T-helper 2 cell treated with Interferon-gamma antibody and Interleukin-4, amounts not matched to agents 100 ng/mL and 5 ng/mL, for 36 hours (primary cell): Measurements from ENCODE around the gene MGRN1. TPM values are rescaled to one million over a fixed set of nuclear protein-coding genes. Genes with fewer than 3 reads are reported as not detected.

ENCODE experiments used
- intact Hi-C: fragments of 100-400 bp; cut with micrococcal nuclease; formaldehyde crosslinking; loops from one replicate; pipeline ENCODE4 v1.15.1; 2023
- total RNA-seq: library from RNA; stranded (reverse); gene quantifications from 2 replicates; pipeline ENCODE4 v1.2.3, GENCODE V29; 2022

MGRN1 gene
- 87.0 and 87.8 TPM in 2 replicates for total RNA-seq

GRCh38 chr16:4624015-4624826 lies at the start of gene MGRN1:
MGRN1 (plus strand) TSS chr16:4624826; CDS start chr16:4624961, 135 bp downstream.
- intact Hi-C loops: loop anchor here (1.0 to 2.0 kb wide), 6 partner anchors 8 to 223 kb away; partner anchors contain the start of genes ANKS3, DNAAF8, DNAJA3 and GLYR1

DNA sequence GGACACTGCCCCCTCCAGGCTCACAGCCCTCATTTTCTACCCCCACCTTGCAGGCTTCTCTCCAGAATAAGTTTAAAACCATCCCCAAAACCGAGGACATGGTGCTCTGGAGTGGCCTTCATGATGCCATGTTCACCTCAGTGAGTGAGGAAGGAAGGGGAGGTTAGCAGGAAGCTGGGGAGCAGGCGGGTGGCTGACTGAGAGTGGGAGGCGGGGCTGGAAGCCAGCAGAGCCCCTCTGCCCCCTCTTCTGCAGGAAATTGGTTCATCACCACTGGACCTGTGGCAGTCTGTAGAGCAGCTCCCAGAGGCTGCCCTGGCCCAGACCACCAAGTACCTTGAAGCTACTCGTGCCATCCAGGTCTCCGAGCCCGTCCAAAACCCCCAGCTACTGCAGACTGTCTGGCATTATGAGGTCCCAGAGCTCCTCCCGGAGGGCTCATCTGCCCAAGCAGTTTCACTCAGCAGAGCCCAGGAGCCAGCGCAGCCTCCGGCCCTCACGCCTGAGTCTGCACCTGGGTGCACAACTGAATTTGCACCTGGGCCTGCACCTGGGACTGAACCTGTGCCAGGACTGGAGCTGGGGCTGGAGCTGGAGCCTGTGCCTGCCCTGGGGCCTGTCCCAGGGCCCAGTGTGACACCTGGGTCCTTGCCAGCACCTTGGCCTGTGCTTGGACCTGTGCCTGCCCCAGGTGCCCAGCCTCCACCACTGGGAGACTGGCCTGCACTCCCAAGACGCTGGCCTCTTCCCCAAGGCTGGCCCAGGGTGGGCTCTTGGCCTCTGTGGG lies 49.5 kb upstream of the MGRN1 start:
- intact Hi-C loops: no loop called here

DNA sequence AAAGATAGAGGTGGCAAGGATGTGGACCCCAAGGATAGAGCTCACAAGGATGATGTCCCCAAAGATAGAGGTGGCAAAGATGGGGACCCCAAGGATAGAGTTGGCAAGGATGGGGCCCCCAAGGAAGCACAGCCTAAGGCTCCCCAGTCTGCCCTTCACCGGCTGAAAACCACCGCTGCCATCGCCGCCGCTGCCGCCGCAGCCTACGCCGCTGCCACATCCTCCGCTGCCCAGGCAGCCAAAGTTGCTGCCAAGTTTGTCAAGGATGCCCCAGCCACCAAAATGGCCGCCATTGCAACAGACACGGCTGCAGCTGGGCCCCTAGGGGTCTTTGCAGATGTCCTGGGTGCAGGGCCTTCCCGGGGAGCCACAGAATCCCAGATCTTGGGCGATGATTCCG lies 48.6 kb upstream of the MGRN1 start:
- intact Hi-C loops: no loop called here

GRCh38 chr16:4578961-4579530 lies 45.6 kb upstream of the MGRN1 start:
- intact Hi-C loops: no loop called here

DNA sequence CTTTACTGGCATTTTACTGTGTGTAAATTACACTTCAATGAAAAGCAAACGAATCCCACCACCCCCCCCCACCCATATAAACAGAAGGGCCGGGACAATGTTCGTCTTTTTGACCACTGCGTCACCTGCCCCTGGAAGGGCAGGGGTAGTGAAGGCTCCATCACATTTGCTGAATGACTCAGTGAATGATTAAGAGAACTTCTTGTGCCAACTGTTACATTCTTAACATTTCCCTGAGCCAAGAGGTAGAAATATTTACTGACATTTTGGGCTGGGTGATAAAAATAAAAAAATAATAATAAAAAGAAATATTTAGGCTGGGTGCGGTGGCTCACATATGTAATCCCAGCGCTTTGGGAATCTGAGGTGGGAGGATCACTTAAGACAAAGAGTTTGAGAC lies 44.4 kb upstream of the MGRN1 start:
- intact Hi-C loops: no loop called here

- intact Hi-C loops: no loop called here
Observed at GRCh38 chr16:4583906-4584305, 40.7 kb upstream of the MGRN1 start.

DNA sequence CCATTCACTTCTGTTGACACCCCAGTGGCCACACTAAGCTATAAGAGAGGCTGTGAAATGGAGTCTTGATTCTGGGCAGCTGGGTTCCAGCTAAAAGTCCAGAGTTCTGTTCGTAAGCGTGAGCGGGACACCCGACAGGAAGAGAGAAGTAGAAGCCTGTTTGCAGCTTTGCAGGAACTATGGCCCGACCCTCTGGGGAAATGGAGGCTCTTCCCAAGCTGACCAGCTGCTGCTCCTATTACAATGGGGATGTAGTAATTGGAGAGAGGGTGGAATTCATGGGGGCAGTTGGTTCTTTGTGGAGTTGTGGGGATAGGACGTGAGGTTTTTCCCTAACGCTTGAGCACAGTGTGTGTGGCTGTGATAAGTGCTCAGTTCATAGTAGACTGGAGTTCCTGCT lies 38.3 kb upstream of the MGRN1 start:
- intact Hi-C loops: no loop called here

- intact Hi-C loops: no loop called here
Observed at GRCh38 chr16:4588386-4588785, 36.2 kb upstream of the MGRN1 start.

DNA sequence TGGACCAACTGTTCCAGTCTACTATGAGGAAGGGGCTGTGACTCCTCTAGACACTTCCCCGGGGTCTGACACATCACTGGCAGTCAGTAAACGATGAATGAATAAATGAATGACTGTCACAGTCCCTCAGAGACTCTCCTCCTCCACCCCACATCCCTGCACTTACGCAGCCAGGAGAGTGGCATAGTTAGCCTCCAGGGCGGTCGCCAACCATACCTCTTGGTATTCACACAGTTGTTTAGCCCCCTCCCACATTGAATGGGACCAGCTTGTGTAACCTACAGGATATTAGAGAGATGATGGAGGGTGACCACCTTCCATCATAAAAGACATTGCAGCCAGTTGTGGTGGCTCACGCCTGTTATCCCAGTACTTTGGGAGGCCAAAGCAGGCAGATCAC lies 35.7 kb upstream of the MGRN1 start:
- intact Hi-C loops: no loop called here

DNA sequence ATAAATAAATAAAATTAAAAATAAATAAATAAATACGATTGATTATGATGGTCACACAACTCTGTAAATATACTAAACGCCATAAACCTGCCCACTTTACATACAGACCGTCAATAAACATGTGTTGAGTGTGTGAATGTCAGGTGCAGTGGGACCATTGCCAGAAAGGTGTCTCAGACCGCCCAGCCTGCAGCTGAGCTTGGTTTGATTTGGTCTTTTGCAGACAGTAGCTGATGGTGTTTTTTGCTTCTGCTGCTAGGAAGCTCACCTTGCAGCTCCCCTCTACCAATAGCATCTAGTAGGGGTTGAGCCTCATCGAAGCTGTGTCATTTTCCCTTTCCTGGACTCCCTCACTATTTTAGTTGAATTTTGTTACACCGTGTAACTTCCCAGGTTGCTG lies 33.4 kb upstream of the MGRN1 start:
- intact Hi-C loops: no loop called here

DNA sequence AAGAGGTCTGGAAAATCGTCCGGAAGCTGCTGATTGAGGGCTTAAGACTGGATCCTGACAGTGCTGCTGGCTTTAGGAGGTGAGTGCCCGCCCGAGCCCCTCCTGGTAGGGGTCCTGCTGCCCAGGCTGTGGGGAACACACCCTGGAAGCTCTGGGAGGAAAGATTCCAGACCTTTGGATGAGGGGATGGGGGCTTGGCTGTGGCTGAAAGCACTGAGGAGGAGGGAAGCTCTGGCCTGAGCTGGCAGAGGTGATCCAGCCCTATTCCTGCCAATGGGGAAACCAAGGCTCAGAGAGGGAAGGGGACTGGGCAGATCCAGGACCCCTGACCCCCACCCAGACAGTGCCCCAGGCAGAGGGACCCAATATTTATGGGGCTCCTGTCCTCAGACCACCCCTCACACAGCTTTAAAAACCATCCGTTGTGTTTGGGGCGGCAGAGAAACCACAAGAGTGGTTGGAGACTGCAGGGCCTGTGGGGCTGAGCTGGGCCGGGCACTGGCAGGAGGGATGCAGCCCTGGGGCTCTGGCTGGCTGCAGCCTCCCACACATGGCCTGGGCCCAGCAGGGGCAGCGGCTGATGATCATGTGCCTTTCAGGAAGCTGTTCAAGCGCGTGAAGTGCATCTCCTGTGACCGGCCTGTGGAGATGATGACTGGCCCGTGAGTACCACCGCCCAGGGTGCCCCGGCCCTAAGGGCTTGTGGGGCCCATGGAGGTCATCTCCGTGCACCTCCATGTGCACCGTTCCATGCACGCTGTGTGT lies 32.7 kb upstream of the MGRN1 start:
- intact Hi-C loops: no loop called here

DNA sequence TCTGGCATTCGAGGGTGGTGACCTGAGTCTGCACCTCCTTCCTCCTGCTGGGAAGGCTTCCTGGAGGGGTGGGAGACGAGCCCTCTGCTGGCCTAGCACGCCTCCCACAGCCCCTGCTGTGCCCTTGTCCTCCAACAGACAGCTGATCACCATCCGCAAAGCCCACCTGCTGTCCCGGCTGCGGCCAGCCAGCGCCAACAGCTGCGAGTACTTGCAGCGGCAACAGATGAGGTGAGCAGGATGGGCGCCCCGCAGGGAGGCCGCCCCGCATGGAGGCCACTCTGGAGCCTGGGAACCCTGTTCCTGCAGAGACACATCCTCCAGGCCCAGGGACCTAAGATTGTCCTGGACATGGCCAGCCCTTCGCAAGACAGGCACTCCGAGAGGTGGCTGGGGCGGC lies 31.5 kb upstream of the MGRN1 start:
- intact Hi-C loops: no loop called here

- intact Hi-C loops: no loop called here
Observed at GRCh38 chr16:4594433-4595410, 29.9 kb upstream of the MGRN1 start.

DNA sequence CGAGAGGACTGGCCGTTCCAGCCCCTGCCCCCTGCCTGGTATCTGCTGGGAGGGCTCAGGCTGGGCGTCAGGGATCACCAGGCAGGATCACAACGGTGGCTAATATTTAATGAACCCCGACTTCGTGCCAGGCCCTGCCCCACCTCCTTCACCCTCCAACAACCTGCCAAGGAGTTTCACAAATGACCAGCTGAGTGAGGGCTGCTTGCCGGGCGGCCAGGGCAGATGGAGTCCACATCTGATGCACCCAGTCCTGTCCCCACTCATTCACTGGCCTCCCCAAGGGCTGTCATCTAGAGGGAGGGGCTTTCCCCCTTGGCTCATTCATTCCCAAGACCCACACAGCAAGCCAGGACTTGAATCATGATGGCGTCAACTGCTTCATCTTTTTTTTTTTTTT lies 27.5 kb upstream of the MGRN1 start:
- intact Hi-C loops: no loop called here

GRCh38 chr16:4599037-4599436 lies 25.6 kb upstream of the MGRN1 start:
- intact Hi-C loops: no loop called here

DNA sequence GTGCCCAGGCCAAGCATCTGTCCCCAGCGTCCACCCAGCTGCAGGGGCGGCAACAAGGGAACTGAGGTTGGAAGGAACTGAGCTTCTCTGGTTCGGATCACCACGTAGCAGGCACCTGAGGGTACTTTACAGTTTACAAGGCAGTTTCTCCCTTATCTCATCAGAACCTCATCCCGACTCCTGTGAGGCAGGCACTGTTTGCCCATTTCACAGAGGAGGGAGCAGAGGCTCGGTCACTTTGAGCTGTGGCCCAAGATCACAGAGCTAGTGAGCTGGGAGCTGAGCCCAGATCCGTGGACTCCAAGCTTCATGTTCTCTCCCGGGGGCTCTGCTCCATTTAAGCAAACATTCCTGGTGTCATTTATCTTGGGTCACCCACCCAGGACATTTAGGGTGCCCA lies 25.1 kb upstream of the MGRN1 start:
- intact Hi-C loops: no loop called here

DNA sequence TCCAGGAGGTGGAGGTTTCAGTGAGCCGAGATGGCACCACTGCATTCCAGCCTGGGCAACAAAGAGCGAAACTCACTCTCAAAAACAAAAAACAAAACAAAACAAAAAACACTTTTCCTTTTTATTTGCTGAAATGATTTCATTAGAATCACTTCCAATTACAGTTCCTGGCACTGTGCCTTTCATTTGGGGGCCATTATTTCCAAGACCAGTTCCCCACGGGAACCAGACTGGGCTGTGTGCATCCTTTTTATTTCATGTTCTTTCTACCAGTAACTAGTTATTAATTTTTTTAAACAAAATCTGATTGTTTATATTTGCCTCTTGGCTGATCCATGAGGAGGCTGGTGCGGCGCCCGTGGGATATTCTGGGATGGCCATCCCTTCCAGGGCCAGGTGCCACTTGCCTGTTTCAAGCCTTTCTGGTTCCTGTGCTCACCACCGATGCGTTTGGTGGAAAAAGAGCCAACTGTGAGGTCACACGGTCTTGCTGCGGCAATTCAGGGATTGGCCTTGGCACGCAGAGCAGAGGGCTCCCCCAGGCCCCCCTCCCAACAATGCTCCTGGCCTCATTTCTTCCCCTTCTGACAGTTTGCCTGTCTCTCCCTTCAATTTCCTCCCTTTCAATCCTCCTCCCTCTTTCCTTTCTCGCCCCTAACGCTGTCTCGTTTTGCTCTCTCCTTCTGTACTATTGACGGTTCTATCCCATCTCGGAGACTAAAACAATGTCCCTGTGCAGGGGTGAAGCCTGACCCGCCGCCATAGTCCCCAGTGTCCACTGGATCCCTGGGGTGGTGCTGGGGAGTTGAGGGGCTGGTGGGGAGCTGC lies 23.4 kb upstream of the MGRN1 start:
- intact Hi-C loops: no loop called here

DNA sequence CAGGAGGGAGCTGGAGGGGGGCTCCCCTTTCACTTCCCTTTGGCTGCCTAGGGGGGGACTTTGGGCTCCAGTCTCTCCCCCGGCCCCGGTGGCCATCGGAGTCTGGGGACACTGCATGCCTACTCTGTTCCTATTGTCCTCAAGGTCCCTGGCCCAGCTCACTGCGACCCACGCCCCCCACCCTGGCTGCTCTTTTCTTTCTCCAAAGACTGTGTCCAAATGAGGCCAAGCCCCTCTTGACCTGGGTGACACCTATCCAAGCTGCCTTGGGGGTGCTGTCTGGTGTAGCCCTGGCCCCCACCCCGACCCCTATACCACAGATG lies 22.8 kb upstream of the MGRN1 start:
- intact Hi-C loops: no loop called here

DNA sequence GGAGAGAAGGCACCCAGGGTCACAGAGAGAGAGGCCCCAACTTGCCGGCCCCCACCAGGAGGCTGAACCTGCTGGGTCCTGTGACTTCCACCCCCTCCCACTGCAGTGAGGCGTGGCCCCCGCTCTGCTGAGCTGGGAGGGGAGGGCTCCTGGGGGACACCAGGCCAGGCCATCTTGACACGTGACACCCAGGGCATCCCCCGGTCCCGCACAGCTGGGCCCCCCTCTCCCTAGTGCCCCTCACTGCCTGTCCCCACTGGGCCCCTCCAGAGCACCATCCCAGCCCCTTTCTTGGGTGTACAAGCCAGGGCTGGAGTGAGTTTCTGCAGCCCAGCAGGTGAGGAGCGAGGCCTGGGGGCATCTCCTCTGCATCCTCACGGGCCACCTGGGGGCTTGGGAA lies 22.3 kb upstream of the MGRN1 start:
- intact Hi-C loops: no loop called here
